Stimulated activated CD8-positive, alpha-beta memory T cell treated with anti-CD3 and anti-CD28 coated beads, Interleukin-4, amount 100 ng/mL, for 48 hours (primary cell): ENCODE measurements around the gene ADCY5.
A peak's percentile ranks its signal among the peaks of the same experiment; 100 is the strongest.

Source experiments
- DNase-seq: peaks from one replicate; pipeline ENCODE4 v3.0.0-alpha.2; 2020

Gene ADCY5

DNA sequence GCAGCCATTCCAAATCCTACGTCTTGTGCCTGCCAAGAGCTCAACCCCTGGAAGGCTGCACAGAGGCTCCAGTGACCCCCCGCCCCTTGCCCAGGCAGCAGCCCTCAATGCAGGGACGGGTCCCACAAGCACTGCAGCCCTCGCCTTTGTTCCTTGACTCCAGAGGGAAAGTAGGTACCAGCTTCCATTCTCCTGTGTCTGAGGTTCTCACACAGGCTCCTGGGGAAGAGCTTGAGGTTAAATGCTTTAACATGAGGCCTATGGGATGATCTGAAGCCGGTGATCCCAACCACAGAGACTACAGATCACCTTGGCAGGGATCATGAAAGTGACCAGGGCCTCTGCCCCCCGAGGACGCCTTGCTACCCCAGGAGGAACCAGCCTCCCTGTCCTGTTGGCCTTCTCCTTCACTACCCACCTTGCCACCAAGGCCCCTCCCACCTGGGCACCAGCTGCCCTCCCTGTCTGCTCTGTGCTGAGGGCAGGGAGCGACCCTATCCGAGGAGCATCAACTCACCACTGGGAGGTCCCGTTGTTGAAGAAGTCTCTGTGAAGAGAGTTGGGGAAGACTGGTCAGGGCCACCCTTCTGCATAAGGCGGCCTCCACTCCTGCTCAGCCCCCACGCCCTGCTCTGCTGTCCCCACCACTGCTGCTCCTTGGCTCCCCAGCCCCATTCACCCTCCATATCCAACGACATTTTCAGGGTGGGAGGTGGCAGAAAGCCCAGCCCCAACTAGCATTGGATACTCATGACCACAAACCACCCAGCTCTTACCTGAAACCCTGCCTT, 151.9 kb downstream of the ADCY5 start:
- DNase-seq = no peak

DNA sequence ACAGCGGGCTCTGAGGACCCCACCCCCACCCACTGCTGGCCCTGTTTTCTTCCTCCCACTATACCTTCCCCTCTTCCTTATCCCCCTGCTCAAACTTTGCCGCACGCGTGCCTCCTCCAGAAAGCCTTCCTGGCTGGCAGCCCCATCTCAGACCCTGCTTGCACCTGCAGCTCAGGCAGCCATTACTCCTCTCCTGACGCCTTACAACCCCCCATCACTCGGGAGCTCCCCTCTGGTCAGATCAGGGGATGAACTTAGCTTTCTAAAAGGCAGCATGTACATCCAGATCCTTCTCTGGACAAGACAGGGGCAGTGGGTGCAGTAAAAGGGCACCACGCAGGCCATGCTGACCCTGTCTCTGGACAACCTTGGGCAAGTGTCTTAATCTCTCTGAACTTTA, 152.6 kb downstream of the ADCY5 start:
- no peak for DNase-seq

DNA sequence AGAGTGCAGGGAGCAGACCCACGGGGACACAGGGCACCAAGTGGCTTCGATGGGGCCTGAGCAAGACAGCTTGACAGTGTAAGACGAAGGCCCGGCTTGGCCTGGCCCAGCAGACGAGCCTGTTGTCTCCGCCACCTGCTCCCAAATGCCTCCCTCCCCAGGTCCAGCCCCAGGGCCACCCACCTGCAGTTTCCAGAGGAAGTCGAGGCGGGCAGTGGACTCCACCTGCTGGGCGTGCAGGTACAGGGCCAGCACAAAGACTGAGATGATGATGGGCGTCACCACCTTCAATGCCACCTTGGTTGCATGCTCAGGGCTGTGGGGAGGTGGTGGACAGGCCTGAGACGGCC, 153.0 kb downstream of the ADCY5 start:
- no peak for DNase-seq

DNA sequence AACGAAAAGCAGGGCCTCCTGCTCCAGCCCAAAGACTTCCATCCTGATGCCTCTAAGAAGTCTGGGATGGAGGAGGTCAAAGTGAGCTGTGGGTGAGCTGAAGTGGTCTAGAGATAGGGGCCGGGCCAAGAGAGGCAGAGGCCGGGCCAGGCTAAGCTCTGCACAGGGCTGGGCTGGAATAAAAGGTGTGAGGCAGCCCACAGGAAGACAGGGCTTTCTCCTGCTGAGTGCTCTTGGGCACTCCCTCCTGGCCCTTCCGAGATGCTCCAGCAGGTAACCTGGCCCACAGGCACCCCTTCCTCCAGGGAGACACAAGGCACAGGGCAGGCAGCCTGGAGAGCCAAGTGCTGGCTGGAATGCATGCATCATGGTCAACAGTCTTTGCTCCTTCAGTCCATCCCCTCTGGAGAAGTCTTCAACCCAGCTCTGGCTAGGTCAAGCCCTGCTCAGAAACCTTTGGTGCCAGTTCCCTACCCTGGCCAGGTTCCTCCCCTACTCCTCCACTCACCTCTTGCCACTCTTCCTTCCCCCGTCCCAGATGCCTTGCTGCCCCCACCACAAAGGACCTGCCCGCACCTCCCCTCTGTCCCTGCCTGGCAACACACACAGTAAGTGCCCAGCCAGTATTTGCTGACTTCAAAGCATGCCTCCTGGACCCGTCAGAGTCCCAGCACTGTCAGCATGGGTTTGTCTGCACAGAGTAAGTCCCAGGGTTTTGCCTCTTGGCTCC, 153.6 kb downstream of the ADCY5 start:
- DNase-seq = no peak

DNA sequence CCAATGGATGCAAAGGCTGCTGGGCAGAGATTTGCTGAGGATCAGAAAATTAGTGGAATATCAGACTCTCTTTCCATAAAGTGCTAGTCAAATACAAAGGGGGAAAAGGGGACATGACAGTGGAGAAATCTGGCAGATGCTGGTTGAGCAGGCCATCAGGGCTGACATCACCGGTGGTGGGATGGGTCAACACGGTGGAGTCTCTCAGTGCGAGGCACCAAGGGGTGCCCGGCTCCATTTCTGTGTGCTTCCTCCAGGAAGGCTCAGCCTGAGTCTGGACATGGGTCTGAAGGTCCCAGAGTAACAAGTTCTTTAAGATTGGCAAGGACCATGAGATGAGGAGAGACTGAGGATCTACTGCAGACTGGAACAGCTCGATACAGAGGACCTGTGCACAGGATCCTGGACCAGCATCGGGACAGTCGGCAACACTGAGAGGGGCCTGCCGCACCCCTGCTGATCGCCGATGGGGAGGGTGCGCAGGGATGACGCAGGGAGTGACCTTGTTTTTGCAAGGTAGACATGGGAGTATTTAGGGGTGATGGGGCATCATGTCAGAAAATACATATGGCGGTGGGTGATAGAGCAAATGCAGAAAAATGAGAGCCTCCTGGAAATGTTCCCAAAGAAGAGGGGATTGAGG, 154.5 kb downstream of the ADCY5 start:
- no peak for DNase-seq

DNA sequence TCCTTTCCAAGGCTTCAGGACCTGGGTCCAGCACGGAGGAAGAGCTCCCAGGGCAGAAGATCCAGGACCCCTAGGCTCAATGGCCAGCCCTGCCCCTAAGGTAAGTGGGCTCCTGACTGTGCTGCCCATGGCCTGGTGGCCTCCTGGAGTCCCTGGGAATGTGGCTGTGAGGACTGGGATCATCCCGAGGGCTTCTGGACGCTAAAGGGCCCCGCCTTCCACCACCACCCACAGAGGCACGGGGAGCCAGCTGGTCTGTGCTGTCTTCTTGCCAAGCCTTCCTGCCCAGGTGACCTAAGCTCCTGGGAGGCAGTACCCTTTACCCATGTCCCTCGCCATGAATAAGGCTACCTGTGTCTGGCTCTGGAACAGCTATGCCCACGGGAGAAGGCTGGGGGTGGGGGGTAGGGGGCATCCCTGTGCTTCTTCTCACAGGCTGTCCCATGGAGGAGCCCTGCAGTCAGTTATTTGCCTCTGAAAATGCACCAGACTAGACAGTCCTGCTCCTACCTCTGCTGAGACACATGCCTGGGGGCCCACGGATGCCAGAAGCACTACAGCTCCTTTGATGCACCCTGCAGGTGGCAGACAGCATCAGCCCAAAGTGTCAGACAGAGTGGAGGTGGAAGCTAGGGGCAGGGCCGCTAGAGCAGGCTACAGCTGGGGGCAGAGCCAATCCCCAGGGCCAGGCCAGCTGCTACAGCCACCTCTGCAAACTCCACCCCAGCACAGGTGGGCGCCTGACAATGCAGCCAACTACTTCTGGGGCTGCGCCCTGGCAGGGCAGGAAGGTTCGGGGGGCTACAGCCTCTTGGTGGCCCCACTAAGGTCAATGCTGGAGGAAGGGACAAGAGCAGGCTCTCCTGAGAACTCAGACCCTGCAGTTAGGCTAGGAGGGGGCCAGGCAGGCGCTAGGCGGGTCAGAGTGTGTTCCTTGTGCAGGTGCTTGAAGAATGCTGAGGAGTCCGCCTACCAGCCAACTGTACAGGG, 156.3 kb downstream of the ADCY5 start:
- DNase-seq = no peak

DNA sequence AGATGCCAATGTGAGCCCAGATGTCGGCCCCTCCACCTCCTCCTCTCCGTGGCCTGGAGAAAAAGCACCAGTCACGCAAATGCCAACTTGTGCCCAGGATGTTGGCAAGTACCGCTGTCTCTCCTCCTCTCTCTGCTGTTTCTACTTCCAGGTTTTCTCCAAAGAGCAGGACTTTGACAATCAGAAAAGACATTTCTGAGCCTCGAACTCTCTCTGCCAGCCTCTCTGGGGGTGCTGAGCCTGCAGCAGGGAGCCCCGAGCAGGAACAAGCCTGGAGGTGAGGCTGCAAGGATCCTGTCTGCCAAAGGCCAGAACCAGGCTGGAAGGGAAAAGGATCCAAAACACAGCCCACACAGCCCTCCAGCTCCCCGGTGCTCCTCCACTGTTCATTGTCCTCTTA, 157.5 kb downstream of the ADCY5 start:
- DNase-seq = no peak

DNA sequence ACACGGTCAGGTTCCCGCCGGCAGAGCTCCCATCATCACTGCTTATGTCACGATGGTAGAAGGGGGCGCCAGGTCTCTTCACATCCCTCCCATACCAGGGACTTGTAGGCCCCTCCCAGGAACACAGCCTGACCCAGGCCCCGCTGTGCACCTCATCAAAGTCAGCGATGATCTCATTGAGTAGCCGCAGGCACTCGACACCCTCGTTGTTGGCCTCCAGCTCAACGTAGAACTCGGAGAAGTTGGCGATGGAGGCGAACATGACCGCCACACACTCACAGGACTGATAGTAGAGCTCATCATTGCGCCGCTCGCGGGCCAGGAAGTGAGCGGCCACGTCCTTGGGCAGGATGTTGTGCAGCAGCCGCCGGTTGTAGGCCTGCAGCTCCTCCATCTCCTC, 157.9 kb downstream of the ADCY5 start:
- no peak for DNase-seq

DNA sequence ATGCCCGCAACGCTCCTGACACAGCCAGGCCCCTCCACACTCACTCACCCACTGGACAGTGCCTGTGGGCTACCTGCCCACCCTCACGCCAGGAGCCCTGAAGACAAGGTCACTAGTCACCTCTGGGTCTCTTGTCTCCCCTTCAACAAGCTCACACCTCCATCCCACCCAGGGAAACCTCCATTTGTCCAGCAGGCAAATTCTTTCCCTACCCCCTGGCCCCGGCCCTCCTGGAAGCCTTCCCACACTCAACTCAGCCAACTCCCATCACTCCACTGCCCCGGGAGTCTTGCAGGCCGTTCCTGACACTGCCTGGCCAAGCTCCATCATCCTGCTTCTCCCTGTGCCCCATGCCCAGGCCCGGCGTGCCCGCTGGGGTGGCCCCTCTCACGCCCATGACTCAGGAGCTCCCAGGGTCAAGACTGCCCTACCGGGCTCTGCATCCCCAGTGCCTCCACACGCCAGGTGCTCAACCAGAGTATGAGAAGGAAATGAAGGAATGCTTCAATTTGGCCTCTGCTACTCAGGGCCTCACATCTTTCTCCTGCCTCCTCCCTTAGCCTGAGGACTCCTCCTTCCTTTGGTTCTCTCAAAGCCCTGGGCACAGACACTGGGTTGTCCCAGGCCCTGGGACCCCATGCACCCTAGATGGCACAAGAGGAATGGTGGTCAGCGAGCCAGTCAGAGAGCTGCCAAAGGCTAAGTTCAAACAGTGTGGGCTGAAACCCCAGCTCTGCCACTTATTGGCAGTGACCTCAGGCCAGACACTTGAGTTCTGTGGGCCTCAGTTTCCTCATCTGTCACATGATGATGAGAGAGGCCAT, 158.6 kb downstream of the ADCY5 start:
- no peak for DNase-seq

DNA sequence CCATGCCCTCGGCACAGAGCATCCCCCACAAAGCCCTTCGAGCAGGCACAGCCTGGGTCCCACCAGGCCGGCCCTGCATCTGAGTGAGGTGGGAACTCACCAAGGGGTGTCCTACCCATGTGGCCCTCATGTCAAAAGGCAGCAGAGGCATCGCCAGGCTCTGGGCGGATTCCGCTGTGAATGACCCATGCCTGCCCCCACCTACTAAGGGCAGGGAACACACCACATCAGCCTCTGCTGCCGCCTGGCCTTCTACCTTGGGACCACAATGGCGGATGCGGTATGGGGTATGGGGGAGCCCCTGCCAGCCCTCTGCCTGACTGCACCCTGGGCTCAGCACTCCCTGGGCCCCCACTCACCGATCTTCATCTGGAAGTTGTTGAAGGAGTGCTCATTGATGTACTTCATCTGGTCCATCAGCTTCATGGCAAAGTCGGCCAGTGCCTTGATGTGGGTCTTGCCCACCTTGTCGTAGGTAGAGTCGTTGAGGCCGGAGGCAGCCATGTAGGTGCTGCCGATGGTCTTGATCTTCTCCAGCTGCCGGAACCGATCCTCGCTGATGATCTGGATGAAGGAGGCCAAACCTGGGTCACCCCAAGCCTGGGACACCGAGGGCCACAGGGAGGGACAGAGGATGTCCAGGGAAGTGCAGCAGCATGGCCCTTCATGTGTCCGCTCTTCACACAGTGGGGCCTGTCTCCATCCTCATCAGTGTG, 159.3 kb downstream of the ADCY5 start:
- DNase-seq = no peak

DNA sequence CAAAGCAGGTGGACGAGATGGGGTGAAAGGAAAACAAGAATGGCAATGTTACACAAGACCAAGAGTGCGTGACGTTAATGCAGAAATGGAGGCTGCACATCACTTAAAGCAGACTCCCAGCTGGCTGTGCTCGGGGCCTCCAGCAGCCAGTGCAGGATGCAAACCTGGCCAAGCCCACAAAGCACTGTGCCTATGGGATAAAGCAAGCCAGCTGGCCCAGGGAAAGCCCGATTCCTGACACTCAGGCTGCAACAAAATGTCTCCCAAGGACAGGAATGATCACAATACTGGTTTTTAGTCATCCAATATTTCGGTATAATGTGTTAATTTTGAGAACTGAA, 161.0 kb downstream of the ADCY5 start:
- no peak for DNase-seq

DNA sequence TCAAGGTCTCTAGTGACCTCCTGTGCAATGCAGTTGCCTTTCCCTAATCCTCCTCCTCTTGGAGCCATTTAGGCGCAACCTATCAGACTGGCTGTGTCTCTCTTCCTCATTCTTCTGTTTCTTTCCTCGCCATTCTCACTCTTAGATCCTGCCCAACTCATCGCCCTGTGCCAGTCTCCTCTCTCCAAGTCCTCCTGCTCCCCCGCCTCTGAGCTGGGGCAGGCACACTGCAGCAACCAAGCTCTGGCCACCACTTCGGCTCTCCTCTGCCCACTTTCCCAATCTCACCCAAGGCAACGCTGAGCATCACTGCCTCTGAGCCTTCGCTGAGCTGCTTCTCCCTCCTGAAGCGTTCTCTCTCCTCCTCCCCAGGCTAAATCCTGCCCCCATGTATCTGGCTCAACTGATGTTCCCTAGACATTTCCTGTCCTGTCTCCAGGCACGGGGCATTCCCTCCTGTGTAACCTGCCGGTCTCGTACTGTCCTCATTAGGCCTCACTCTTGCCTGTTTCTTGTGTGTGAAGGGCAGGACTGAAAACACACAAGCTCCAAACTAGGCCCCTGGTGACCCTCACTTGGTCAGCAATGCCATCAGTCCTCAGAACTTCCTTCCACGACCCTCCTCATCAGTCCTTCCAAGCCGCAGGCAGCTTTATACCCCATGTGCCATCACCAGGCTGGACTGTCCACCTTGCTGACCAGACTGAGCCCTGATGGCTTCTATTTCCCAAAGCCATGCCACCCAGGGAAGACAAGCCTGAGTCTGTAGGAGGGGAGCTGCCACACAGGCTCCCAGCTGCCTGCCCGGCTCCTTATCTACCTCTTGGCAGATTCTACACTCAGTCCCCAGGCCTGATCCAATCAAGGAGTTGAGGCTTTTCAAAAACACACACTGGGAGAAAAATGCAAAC, 161.6 kb downstream of the ADCY5 start:
- DNase-seq = no peak

DNA sequence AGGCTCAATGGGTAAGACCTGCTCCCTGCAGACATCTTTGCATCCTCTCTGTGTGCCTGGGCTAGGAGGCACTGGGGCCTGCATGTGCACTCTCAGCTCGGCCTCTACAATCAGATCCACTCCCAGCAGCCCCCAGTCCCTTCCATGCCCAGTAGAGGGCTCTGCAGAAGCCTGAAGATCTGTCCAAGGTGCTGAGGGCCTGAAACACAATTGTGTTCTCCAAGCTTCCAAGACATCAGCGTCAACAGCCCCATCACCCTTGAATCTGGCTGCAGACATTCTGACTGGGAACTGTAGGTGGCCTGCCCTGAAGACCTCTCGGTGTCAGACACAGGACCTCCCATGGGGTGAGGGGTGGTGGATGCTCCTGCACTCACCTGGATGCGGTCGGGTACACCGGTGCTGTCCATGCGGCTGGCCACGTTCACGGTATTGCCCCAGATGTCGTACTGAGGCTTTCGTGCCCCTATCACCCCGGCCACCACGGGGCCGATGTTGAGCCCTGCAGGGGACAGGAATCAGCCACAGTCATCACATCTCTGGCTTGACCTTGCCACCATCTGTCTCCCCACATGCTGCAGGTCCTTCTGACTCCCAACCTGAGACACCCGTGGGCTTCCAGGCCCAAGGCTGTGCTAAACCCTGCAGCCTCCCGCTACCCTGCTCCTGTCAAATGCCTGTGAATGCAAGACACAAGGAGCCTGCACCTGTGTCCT, 162.4 kb downstream of the ADCY5 start:
- peak; percentile 48 for DNase-seq

DNA sequence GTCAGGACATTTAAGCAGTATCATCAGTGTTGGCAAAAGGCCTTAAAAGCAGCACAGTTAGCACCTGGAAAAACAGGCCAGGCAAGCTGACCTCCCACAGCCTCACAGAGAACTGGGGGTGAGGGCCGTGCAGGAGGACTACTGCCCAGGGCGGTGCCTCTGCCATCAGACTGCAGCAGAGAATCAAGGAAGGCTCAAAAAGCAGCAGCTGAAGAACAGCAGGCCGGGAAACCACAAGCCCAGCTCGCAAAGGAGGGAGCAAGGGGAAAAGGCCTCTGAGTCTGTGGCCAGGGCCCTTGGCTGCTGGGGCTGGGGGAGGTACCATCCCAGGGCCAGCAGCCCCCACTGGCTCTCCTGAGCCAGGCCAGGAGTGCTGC, 163.0 kb downstream of the ADCY5 start:
- no peak for DNase-seq

DNA sequence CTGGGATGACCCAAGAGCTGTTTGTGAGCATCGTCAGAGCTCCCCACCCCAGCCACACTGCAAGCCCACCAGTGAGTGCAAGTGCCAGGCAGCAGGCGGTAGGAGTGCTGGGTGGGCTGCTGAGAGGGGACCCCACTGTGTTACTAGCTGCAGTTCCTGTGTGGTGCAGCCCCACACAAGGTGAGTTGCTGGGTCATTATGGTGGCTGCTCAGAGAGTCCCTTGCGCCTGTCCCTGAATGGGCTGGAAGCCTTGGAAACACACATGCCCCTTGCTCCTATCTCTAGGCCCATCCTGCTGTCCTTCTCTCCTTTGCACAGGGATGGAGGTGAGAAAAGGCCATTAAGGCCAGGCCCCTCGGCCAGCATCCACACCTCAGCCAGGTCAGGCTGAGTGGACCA, 163.4 kb downstream of the ADCY5 start:
- DNase-seq = no peak

DNA sequence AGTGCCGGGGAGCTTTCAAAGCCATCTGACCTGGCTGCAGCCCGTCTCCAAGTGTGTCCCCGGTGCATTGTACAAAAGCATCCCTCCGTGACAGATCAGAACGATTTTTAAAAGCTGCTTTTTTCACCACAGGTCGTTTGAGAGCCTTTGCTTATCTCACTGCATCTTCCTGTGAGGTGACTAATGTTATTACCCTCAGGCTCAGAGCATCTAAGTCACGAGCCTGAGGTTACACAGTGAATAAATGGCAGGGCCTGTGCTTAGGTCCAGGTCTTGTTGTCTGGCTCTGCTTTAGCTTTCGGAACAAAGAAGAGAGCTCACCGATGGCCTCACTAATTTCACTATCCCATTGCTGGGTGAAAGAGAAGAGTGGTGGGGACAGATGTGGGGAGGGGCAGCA, 163.8 kb downstream of the ADCY5 start:
- DNase-seq = no peak

DNA sequence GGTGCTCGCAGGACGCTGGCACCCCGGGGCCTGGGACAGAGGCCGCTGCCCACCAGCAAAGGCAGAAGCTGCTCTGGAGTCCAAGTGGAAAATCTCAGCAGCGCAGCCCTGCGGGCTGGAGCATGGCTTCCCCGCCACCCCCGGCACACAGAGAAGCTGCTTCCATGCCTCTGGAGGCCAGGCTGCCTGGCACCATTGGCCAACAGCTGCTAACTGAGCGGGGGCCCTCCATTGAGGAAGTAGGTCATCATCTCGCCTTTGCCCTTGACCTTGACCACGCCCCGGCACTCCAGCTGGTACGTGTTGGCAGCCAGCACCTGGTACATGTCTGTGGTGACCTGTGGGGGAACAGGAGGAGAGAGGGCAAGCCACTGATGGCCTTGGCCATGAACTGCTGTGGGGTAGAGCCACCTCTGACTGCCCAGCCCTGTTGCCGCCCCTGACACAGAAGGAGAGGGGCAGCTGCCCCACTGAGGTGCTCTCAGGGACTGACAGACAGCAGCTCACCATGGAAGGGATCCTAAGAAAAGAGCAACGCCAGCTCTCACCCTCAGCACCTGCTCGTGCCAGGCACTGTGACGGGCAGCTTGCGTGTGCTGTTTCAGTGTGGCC, 164.4 kb downstream of the ADCY5 start:
- no peak for DNase-seq

DNA sequence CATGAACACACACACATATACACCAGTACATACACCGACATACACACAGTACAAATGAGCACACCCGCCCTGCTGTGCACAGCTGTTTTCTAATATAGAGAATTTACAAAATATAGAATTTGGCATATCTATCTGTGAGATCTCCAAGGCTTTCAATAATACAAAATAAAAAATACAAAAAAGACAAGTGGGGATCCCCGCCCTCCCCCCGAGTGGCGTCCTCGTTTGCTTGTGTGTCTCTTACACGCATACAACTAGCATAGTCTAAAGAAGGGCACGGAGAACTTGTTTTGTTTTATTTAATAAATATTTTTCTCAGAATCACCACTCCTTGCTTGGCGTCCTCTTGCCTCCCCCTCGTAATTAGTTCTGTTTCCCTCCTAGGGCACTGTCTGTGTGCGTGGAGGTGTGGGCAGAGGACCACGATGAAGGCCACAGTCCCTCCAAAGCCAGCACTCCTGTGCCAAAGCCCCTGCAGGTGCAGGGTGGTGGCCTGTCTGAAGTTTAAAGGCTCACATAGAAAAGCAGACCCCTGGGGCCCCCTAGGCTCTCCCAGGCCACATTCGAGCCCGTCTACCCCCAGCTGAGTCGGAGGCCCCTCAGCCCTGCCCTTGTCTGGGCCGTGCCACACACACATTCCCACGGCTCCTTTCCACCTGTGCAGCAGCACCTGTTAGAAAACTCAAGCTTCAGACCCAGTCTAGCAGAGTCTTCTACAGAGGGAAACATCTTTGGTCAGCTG, 165.1 kb downstream of the ADCY5 start:
- DNase-seq = no peak

DNA sequence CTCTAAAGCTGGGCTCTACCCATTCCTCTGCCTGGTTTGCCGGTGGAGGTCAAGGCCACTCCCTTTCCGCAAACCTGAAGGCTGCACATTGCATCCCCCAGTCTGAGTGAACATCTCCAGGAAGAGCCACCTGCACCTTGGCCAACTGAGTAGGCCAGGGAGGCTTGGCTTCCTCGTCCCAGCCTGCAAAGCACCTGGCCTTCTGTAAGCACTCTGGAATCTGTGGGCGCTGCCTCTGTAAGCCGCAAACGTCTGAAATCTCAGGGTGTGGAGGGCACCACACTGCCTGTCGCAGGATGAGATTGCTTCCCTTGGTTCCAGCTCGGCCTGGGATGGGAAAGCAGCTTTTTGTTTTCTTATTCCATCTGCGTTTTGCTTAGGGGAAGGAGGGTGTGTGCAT, 165.8 kb downstream of the ADCY5 start:
- DNase-seq = no peak
